ENCODE data around the gene MYO5C. TPM values are rescaled to one million over a fixed set of nuclear protein-coding genes. Genes with fewer than 3 reads are reported as not detected.
A peak's percentile ranks its signal among the peaks of the same experiment; 100 is the strongest.
"Not testable (repeated sequence)": the region's sequence is repeated elsewhere in the genome, so short reads cannot be mapped to it uniquely, and the experiment has no call there.

The MYO5C gene
- polyA plus RNA-seq, 1 donor (not counting 4 experiments of a cell fraction or from before 2014, with no cell fraction given) = 0.16 TPM

- no peak overlapping the region for H3K4me3 ChIP-seq (ENCODE audit: control insufficient read depth in 2 of 3, extremely low read depth in 1 of 3, insufficient read depth in 2 of 3, low read depth in 1 of 3, low read length in 3 of 3)
- no peak overlapping the region for H3K27ac ChIP-seq (ENCODE audit: control insufficient read depth, insufficient read depth, low read length)
- H3K27me3 ChIP-seq (ENCODE audit: control insufficient read depth, extremely low read depth, insufficient read depth, low read length) = no peaks in the 10 kb centered on the region
- dilution Hi-C loops (cut with MboI; ENCODE audit: extremely low pct_ligation_motif_present, low sequenced_read_pairs) = no loop called here
- no peaks in the 10 kb centered on the region for H3K4me1 ChIP-seq (ENCODE audit: control insufficient read depth, extremely low read depth, insufficient read depth, low read length)
- no peaks in the 10 kb centered on the region for H3K79me2 ChIP-seq (ENCODE audit: control insufficient read depth, insufficient read depth, low read length)
- no peaks in the 10 kb centered on the region for H3K9me3 ChIP-seq (ENCODE audit: control insufficient read depth, low read depth, low read length)
- H3K36me3 ChIP-seq (ENCODE audit: control insufficient read depth in 2 of 2, extremely low read depth in 1 of 2, insufficient read depth in 2 of 2, low read length in 2 of 2) = no peaks in the 10 kb centered on the region
- DNase-seq (ENCODE audit: low read depth, low spot score) (no peak), FAIRE-seq (no peak)
- TF ChIP-seq, protein P1, sequence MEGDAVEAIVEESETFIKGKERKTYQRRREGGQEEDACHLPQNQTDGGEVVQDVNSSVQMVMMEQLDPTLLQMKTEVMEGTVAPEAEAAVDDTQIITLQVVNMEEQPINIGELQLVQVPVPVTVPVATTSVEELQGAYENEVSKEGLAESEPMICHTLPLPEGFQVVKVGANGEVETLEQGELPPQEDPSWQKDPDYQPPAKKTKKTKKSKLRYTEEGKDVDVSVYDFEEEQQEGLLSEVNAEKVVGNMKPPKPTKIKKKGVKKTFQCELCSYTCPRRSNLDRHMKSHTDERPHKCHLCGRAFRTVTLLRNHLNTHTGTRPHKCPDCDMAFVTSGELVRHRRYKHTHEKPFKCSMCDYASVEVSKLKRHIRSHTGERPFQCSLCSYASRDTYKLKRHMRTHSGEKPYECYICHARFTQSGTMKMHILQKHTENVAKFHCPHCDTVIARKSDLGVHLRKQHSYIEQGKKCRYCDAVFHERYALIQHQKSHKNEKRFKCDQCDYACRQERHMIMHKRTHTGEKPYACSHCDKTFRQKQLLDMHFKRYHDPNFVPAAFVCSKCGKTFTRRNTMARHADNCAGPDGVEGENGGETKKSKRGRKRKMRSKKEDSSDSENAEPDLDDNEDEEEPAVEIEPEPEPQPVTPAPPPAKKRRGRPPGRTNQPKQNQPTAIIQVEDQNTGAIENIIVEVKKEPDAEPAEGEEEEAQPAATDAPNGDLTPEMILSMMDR (optimal IDR thresholded peaks at IDR 0.05 in 1 of 3, IDR thresholded peaks at IDR 0.05 in 1 of 3, conservative IDR thresholded peaks at IDR 0.05 in 1 of 3; ENCODE audit: extremely low read depth in 1 of 3, insufficient read depth in 2 of 3, low read length in 3 of 3) = no peak
- no peak for TF ChIP-seq EZH2 (IDR thresholded peaks at IDR 0.05; ENCODE audit: low read length)
- no peaks in the 10 kb centered on the region for H3K9me1 ChIP-seq (ENCODE audit: control insufficient read depth, extremely low read depth, insufficient read depth, low read length)
- no peak overlapping the region for H2AFZ ChIP-seq (ENCODE audit: control insufficient read depth, low read length)
- H4K20me1 ChIP-seq (ENCODE audit: control insufficient read depth, extremely low read depth, insufficient read depth, low read length) = no peaks in the 10 kb centered on the region
- H3K4me2 ChIP-seq (ENCODE audit: control insufficient read depth, extremely low read depth, insufficient read depth, low read depth, low read length) = no peak overlapping the region
- no peak overlapping the region for H3K9ac ChIP-seq (ENCODE audit: control insufficient read depth, extremely low read depth, insufficient read depth, low read length)
Observed at GRCh38 chr15:52287114-52287513, 8.5 kb downstream of the MYO5C start.

GRCh38 chr15:52285941-52286340 lies 9.7 kb downstream of the MYO5C start:
- FAIRE-seq; H4K20me1 ChIP-seq (ENCODE audit: control insufficient read depth, extremely low read depth, insufficient read depth, low read length); H3K4me1 ChIP-seq (ENCODE audit: control insufficient read depth, extremely low read depth, insufficient read depth, low read length); H3K9me1 ChIP-seq (ENCODE audit: control insufficient read depth, extremely low read depth, insufficient read depth, low read length); DNase-seq (ENCODE audit: low read depth, low spot score); H3K79me2 ChIP-seq (ENCODE audit: control insufficient read depth, insufficient read depth, low read length); H2AFZ ChIP-seq (ENCODE audit: control insufficient read depth, low read length); H3K27me3 ChIP-seq (ENCODE audit: control insufficient read depth, extremely low read depth, insufficient read depth, low read length); H3K4me2 ChIP-seq (ENCODE audit: control insufficient read depth, extremely low read depth, insufficient read depth, low read depth, low read length); H3K27ac ChIP-seq (ENCODE audit: control insufficient read depth, insufficient read depth, low read length); H3K4me3 ChIP-seq (ENCODE audit: control insufficient read depth in 2 of 3, extremely low read depth in 1 of 3, insufficient read depth in 2 of 3, low read depth in 1 of 3, low read length in 3 of 3); H3K36me3 ChIP-seq (ENCODE audit: control insufficient read depth in 2 of 2, extremely low read depth in 1 of 2, insufficient read depth in 2 of 2, low read length in 2 of 2); H3K9me3 ChIP-seq (ENCODE audit: control insufficient read depth, low read depth, low read length); H3K9ac ChIP-seq (ENCODE audit: control insufficient read depth, extremely low read depth, insufficient read depth, low read length); dilution Hi-C loops (cut with MboI; ENCODE audit: extremely low pct_ligation_motif_present, low sequenced_read_pairs): not testable (repeated sequence)

GRCh38 chr15:52284164-52284563 lies 11.4 kb downstream of the MYO5C start:
- TF ChIP-seq, protein P1 (optimal IDR thresholded peaks at IDR 0.05 in 1 of 3, IDR thresholded peaks at IDR 0.05 in 1 of 3, conservative IDR thresholded peaks at IDR 0.05 in 1 of 3; ENCODE audit: extremely low read depth in 1 of 3, insufficient read depth in 2 of 3, low read length in 3 of 3) = no peak
- no peak for TF ChIP-seq EZH2 (IDR thresholded peaks at IDR 0.05; ENCODE audit: low read length)
- Histone ChIP-seq H3K27ac (ENCODE audit: control insufficient read depth, insufficient read depth, low read length) (no peak overlapping the region), H3K79me2 (ENCODE audit: control insufficient read depth, insufficient read depth, low read length) (no peaks in the 10 kb centered on the region), H3K27me3 (ENCODE audit: control insufficient read depth, extremely low read depth, insufficient read depth, low read length) (no peaks in the 10 kb centered on the region), H3K9me1 (ENCODE audit: control insufficient read depth, extremely low read depth, insufficient read depth, low read length) (no peaks in the 10 kb centered on the region), H3K4me3 (ENCODE audit: control insufficient read depth in 2 of 3, extremely low read depth in 1 of 3, insufficient read depth in 2 of 3, low read depth in 1 of 3, low read length in 3 of 3) (no peak overlapping the region), H3K36me3 (ENCODE audit: control insufficient read depth in 2 of 2, extremely low read depth in 1 of 2, insufficient read depth in 2 of 2, low read length in 2 of 2) (no peaks in the 10 kb centered on the region), H3K9ac (ENCODE audit: control insufficient read depth, extremely low read depth, insufficient read depth, low read length) (no peak overlapping the region), H3K4me1 (ENCODE audit: control insufficient read depth, extremely low read depth, insufficient read depth, low read length) (no peaks in the 10 kb centered on the region), H3K4me2 (ENCODE audit: control insufficient read depth, extremely low read depth, insufficient read depth, low read depth, low read length) (no peak overlapping the region), H4K20me1 (ENCODE audit: control insufficient read depth, extremely low read depth, insufficient read depth, low read length) (no peaks in the 10 kb centered on the region), H3K9me3 (ENCODE audit: control insufficient read depth, low read depth, low read length) (no peaks in the 10 kb centered on the region), H2AFZ (ENCODE audit: control insufficient read depth, low read length) (no peak overlapping the region)
- dilution Hi-C loops (cut with MboI; ENCODE audit: extremely low pct_ligation_motif_present, low sequenced_read_pairs) = no loop called here
- FAIRE-seq (no peak), DNase-seq (ENCODE audit: low read depth, low spot score) (peak; percentile 19)

All from keratinocyte (primary cell).